ENCODE data around the gene ZNF394. TPM values are rescaled to one million over a fixed set of nuclear protein-coding genes. Genes with fewer than 3 reads are reported as not detected.
"Not testable (repeated sequence)": the region's sequence is repeated elsewhere in the genome, so short reads cannot be mapped to it uniquely, and the experiment has no call there.

Gene ZNF394
- polyA plus RNA-seq (ENCODE audit: insufficient read length), result 10.4 TPM

GRCh38 chr7:99499721-99500636, at the start of gene ZNF394:
ZNF394 (minus strand) TSS chr7:99500281; CDS start chr7:99500093, 188 bp downstream.
- DNase-seq, result peak; percentile 94

- DNase-seq, result not testable (repeated sequence)
These were observed 49.5 kb upstream of the ZNF394 start for GRCh38 chr7:99549545-99549944.

GRCh38 chr7:99545308-99545707, 45.2 kb upstream of the ZNF394 start:
- DNase-seq, result not testable (repeated sequence)

DNA sequence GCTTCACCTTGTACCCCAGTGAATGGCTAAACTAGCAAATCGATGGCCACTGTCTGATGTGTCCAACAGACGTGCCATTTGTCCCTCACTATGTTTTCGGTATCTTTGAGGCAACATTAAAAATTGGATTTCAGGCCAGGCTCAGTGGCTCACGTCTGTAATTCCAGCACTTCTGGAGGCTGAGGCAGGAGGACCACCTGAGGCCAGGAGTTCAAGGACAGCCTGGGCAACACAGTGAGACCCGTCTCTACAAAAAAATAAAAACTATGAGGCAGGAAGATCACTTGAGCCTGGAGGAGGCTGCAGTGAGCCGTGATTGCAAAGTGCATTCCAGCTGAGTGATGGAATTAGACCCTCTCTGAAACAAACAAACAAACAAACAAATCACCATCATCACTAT, 43.8 kb upstream of the ZNF394 start:
- DNase-seq, result no peak

DNA sequence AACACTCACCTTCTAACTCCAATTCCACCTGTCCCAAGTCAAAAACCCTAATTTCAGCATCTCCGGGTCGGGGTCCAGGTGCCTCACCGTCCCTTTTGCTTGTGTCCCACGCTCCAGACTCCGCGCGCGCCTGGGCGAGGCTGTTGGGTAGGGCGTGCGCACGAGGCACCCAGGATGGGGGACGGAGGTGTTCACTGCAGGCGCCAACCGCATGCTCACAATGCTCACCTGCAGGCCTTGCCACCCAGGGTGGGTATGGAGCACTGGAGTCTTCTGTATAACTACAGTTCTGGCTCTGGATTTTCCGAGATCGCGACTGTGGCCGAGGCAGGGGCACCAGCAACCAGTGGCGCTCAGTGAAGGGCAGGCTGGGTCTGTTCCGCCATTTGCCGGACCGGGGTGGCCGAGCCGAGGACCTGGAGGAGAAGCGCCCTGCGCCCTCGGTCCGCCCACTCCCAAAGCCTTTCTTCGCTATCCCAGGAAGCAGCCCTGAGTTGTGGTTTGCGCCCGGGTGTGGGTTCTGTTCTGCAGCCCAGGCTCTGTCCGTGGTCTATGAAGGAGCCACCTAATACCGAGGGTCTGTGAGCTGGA, 43.1 kb upstream of the ZNF394 start:
- no peak for DNase-seq

- DNase-seq, result no peak
These were observed 41.1 kb upstream of the ZNF394 start for GRCh38 chr7:99541212-99541611.

- DNase-seq, result no peak
These were observed 40.5 kb upstream of the ZNF394 start for GRCh38 chr7:99540542-99540941.

DNA sequence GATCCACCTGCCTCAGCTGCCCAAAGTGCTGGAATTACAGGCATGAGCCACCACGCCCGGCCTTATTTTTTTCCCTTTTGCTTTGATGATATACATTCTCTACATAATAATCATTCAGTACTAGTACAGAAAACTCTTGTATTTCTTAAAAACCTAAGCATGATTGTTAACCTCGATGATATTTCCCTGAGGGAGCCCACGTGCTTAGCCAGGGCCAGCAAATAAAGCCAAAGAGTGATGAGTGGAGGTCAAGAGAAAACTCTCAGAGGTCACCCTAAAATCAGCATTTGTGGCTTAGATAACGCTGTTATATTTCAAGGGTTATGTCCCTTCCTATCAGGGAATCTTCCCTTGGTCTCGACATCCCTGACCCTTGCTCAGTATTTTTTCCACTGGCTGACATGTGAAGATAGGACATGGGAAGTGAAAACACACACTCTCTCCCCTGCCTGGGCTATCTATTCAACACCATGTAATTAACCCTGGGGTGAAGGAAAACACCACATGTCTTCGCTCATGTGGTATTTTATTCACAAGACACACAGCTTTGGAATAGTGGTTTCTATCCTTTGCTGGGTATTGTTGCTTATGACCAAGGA, 39.2 kb upstream of the ZNF394 start:
- DNase-seq, result no peak

- DNase-seq, result no peak
These were observed 35.6 kb upstream of the ZNF394 start for GRCh38 chr7:99535667-99536066.

- no peak for DNase-seq
These were observed 31.3 kb upstream of the ZNF394 start for GRCh38 chr7:99531354-99531765.

DNA sequence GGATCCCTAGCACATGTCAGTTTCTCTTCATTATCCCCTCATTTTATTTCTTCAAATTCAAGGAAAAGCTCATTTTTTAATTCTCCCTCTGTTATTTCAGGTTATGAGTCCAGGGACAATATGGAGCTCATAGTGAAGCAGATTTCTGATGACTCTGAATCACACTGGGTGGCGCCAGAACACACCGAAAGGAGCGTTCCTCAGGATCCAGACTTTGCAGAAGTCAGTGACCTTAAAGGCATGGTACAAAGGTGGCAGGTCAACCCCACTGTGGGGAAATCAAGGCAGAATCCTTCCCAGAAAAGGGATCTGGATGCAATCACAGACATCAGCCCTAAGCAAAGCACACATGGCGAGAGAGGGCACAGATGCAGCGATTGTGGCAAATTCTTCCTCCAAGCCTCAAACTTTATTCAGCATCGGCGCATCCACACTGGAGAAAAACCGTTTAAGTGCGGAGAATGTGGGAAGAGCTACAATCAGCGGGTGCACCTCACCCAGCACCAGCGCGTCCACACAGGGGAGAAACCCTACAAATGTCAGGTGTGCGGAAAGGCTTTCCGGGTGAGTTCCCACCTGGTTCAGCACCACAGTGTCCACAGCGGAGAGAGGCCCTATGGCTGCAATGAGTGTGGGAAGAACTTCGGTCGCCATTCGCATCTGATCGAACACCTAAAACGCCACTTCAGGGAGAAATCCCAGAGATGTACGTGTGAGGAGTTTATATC, 25.8 kb upstream of the ZNF394 start:
- no peak for DNase-seq

- no peak for DNase-seq
These were observed 21.3 kb upstream of the ZNF394 start for GRCh38 chr7:99521399-99521798.

- DNase-seq, result no peak
These were observed 14.0 kb upstream of the ZNF394 start for GRCh38 chr7:99514050-99514449.

GRCh38 chr7:99505324-99505662, 5.2 kb upstream of the ZNF394 start:
- no peak for DNase-seq

GRCh38 chr7:99504603-99505323, 4.7 kb upstream of the ZNF394 start, which contains the start of gene ZKSCAN5:
ZKSCAN5 (plus strand) TSS chr7:99504662; CDS start chr7:99506045, 1,383 bp downstream.
- DNase-seq, result peak; percentile 97

DNA sequence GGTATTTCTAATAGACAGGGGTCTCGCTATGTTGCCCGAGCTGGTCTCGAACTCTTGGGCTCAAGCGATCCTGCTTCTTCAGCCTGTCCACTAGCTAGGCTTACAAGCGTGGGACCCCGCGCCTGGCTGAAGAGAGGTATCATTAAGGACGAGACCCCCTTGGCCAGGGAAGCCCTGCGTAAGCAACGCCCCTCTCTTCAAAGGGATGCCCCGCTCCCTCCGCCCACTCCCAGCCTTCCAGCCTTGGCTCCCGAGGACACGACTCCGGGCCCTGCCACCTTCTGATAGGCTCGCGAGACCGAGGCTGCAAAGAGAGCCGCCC, 4.2 kb upstream of the ZNF394 start:
- no peak for DNase-seq

GRCh38 chr7:99501236-99501635, 1.2 kb upstream of the ZNF394 start:
- DNase-seq, result not testable (repeated sequence)

DNA sequence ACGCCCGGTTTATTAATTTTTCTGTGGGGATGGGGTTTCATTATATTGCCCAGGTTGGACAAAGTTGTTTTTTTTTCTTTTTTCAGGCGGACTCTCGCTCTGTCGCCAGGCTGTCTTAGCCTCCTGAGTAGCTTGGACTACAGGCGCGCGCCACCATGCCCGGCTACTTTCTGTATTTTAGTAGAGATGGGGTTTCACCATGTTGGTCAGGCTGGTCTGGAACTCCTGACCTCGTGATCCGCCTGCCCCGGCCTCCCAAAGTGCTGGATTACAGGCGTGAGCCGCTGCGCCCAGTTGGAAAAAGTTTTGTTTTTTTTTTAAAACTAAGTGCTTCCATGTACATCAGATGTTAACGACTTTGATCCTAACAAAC, 542 bp upstream of the ZNF394 start:
- no peak for DNase-seq

DNA sequence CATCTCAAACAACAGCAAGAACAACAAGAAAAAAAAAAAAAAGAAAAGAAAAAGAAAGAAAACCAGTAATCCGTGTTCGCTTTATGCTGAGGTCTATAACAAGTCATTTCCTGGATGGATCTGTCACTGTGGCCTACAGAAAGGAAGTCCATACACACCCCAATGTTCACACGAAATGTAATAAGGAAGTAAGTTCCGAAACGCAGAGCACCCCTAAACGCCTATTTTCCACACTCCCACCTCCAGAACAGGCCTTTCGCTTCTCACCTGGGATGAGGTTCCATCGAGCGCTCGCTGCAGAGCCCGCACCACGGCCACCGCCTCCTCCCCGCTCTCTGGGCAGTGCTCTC, 735 bp downstream of the ZNF394 start:
- peak; percentile 10 for DNase-seq

- no peak for DNase-seq
These were observed 1.5 kb downstream of the ZNF394 start for GRCh38 chr7:99498546-99498944.

DNA sequence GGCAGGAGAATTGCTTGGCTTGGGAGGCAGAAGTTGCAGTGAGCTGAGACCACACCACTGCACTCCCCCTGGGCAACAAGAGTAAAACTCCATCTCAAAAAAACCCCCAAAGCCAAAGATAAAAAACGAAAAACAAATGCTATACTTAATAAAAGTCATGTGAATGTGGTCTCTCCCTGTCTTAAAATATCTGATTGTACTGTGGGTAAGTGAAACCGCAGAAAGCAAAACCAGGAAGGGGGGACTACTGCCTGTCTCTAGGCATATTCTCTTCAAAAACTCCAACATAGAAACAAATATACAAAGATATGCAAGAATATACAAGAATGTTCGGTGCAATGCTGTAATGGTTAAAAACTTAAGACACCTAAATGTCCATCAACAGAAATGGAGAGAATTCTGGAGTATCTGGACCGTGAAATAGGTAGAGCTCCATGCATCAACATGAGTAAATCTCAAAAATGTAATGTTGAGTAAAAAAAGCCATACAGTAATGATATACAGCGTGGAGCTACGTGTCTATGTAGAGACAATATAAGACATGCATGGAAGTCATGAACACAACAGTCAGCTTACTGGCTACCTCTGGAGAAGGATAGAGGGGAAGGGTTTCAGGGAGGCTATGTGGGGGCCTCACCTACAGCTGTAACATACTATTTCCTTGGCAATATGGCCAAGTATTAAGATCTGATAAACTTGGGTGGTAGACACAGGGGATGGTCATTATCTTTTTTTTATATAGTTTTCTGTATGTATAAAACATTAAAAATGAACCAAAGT, 2.1 kb downstream of the ZNF394 start:
- no peak for DNase-seq

DNA sequence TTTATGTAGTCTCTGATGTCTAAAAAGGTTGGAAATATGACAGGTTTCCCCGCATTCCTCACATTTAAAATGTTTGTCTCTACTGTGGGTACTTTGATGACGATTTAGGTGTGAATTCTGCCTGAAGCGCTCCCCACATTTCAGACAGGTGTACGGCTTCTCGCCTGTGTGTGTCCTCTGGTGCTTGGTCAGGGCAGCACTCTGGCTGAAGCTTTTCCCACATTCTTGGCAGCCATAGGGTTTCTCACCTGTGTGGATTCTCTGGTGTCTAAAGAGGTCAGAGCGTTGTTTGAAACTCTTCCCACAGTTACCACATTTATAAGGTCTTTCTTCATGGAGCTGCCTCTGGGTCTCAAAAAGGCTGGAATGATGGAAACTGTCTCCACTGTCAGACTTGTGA, 6.3 kb downstream of the ZNF394 start:
- DNase-seq, result no peak

Data from hindlimb muscle (tissue), 1 donor.